Measurements from ENCODE around the gene ERC2. TPM values are rescaled to one million over a fixed set of nuclear protein-coding genes. Genes with fewer than 3 reads are reported as not detected.

ERC2 gene
- total RNA-seq, 2 experiments from 2014 or later: not detected

GRCh38 chr3:55816794-55817576 lies 651.3 kb downstream of the ERC2 start:
- Histone ChIP-seq H3K4me1 (ENCODE audit: insufficient read depth, low read length, poor library complexity, severe bottlenecking) (peaks cover 10% of the 10 kb centered on the region), H3K27ac (ENCODE audit: low read depth, low read length, poor library complexity, severe bottlenecking) (no peak overlapping the region), H3K9me2 (ENCODE audit: insufficient read depth, low read length) (no peaks in the 10 kb centered on the region), H3K4me3 (ENCODE audit: low read depth, low read length, poor library complexity, severe bottlenecking) (no peak overlapping the region), H3K9me3 (ENCODE audit: low read length) (no peaks in the 10 kb centered on the region), H3K36me3 (ENCODE audit: insufficient read depth, low read length) (no peaks in the 10 kb centered on the region), H4K20me1 (ENCODE audit: insufficient read depth, low read length) (no peaks in the 10 kb centered on the region), H3K4me2 (ENCODE audit: low read length) (no peak overlapping the region), H3K79me2 (ENCODE audit: insufficient read depth, low read depth, low read length) (no peaks in the 10 kb centered on the region), H2AFZ (ENCODE audit: low read length) (no peak overlapping the region)
- BruUV-seq (replicated peaks): no TSS peak
- peak; percentile 51 for TF ChIP-seq CTCF (conservative IDR thresholded peaks at IDR 0.05; ENCODE audit: low read length)
- TF ChIP-seq EZH2phosphoT487 (IDR thresholded peaks at IDR 0.05; ENCODE audit: borderline replicate concordance, low read depth, low read length): no peak
- DNase-seq (ENCODE audit: low spot score): peak; percentile 26
- POLR2A ChIA-PET: no interaction called here
- intact Hi-C loops (cut with micrococcal nuclease; ENCODE audit: unreplicated experiment): no loop called here
- CTCF ChIA-PET (ENCODE audit: unreplicated experiment): no interaction called here

- CTCF ChIA-PET (ENCODE audit: unreplicated experiment): no interaction called here
- H3K27ac ChIP-seq (ENCODE audit: low read depth, low read length, poor library complexity, severe bottlenecking): no peak overlapping the region
- POLR2A ChIA-PET: no interaction called here
- no peak for DNase-seq (ENCODE audit: low spot score)
- intact Hi-C loops (cut with micrococcal nuclease; ENCODE audit: unreplicated experiment): no loop called here
- peak overlapping the region; percentile 7; the same call in 1 of the 2 replicates for H3K4me2 ChIP-seq (ENCODE audit: low read length)
- peaks cover 10% of the 10 kb centered on the region for H3K4me1 ChIP-seq (ENCODE audit: insufficient read depth, low read length, poor library complexity, severe bottlenecking)
- H3K36me3 ChIP-seq (ENCODE audit: insufficient read depth, low read length): no peaks in the 10 kb centered on the region
- TF ChIP-seq EZH2phosphoT487 (IDR thresholded peaks at IDR 0.05; ENCODE audit: borderline replicate concordance, low read depth, low read length) (no peak), CTCF (conservative IDR thresholded peaks at IDR 0.05; ENCODE audit: low read length) (no peak)
- no peaks in the 10 kb centered on the region for H3K9me2 ChIP-seq (ENCODE audit: insufficient read depth, low read length)
- no TSS peak for BruUV-seq (replicated peaks)
- H2AFZ ChIP-seq (ENCODE audit: low read length): peak overlapping the region; percentile 62
- no peaks in the 10 kb centered on the region for H4K20me1 ChIP-seq (ENCODE audit: insufficient read depth, low read length)
- H3K9me3 ChIP-seq (ENCODE audit: low read length): no peaks in the 10 kb centered on the region
- no peak overlapping the region for H3K4me3 ChIP-seq (ENCODE audit: low read depth, low read length, poor library complexity, severe bottlenecking)
- no peaks in the 10 kb centered on the region for H3K79me2 ChIP-seq (ENCODE audit: insufficient read depth, low read depth, low read length)
Observed at GRCh38 chr3:55815262-55815661, 653.0 kb downstream of the ERC2 start.

Measured in OCI-LY7 (cell line).